H1 (cell line): ENCODE data around the gene TWSG1. TPM values are rescaled to one million over a fixed set of nuclear protein-coding genes. Genes with fewer than 3 reads are reported as not detected.

Experiments used
- CTCF ChIA-PET: fragments of 300-600 bp; sonication (Branson Sonifier 250); formaldehyde crosslinking; loops from one replicate; lab custom pipeline; 2021; ENCODE audit not compliant: partially characterized antibody; lab: Charles Lee
- POLR2A ChIA-PET: fragments of 300-600 bp; sonication (Branson Sonifier 250); formaldehyde crosslinking; loops from one replicate; lab custom pipeline; 2021; ENCODE audit warnings: inconsistent platforms; ENCODE audit not compliant: partially characterized antibody; lab: Charles Lee
- DNase-seq, 2 experiments: peaks; one replicate each; pipeline versions ENCODE4 v3.0.0 to v3.0.0-alpha.2; 2010 to 2022; ENCODE audit warnings: low spot score in 2 of 2, low read depth in 1 of 2, mixed read lengths in 1 of 2
- FAIRE-seq: peaks from 2 replicates; lab custom pipeline; 2011; peaks lifted over from hg19 to GRCh38; lab: Jason Lieb, UNC
- H2AFZ ChIP-seq: 2 replicates; pipeline ENCODE4 v1.8.1; 2012; ENCODE audit warnings: low read length, inconsistent platforms
- H2AK5ac ChIP-seq: 2 replicates; pipeline ENCODE4 v1.6.1; 2013; ENCODE audit warnings: low read depth, low read length
- H2BK120ac ChIP-seq: replicated peaks from 2 replicates; pipeline ENCODE3; 2013; ENCODE audit warnings: low read depth, low read length, inconsistent platforms
- H2BK12ac ChIP-seq: 2 replicates; pipeline ENCODE4 v1.6.1; 2013; ENCODE audit warnings: low read depth, low read length
- H2BK15ac ChIP-seq: 2 replicates; pipeline ENCODE4 v1.6.1; 2013; ENCODE audit warnings: low read length
- H2BK20ac ChIP-seq: 2 replicates; pipeline ENCODE4 v1.6.1; 2013; ENCODE audit warnings: low read length
- H2BK5ac ChIP-seq: 2 replicates; pipeline ENCODE4 v1.6.1; 2013; ENCODE audit warnings: low read depth, low read length
- H3K14ac ChIP-seq: 2 replicates; pipeline ENCODE4 v1.6.1; 2013; ENCODE audit warnings: inconsistent platforms; ENCODE audit not compliant: insufficient read length
- H3K18ac ChIP-seq: 2 replicates; pipeline ENCODE4 v1.6.1; 2013; ENCODE audit warnings: low read length; ENCODE audit errors: extremely low read depth
- H3K23ac ChIP-seq: 2 replicates; pipeline ENCODE4 v1.6.1; 2013; ENCODE audit warnings: inconsistent platforms; ENCODE audit not compliant: insufficient read length
- H3K23me2 ChIP-seq: 2 replicates; pipeline ENCODE4 v1.6.1; 2013; ENCODE audit warnings: low read depth, low read length
- H3K27ac ChIP-seq: 2 replicates; pipeline ENCODE4 v1.6.1; 2011; ENCODE audit warnings: low read depth, low read length, inconsistent platforms
- H3K27me3 ChIP-seq, 4 experiments: replicated peaks in 1 of 4; 1 replicate in 1 of 4; 2 replicates in 3 of 4; pipeline versions ENCODE4 v1.6.1 to v1.8.1; 2011 to 2013; ENCODE audit warnings: low read length in 3 of 4, mild to moderate bottlenecking in 3 of 4, inconsistent platforms in 2 of 4, mixed read lengths in 2 of 4, moderate library complexity in 1 of 4; ENCODE audit not compliant: control insufficient read depth in 3 of 4, insufficient read depth in 3 of 4; ENCODE audit errors: extremely low read depth in 1 of 4
- H3K36me3 ChIP-seq, 4 experiments: 2 replicates each; pipeline versions ENCODE4 v1.6.1 to v1.8.1; 2011 to 2013; ENCODE audit warnings: mild to moderate bottlenecking in 4 of 4, low read length in 3 of 4, moderate library complexity in 2 of 4, control low read depth in 1 of 4, inconsistent platforms in 1 of 4; ENCODE audit not compliant: insufficient read depth in 4 of 4, control insufficient read depth in 2 of 4
- H3K4ac ChIP-seq: replicated peaks from 2 replicates; pipeline ENCODE3; 2013; ENCODE audit warnings: low read length, low read depth, mixed read lengths, inconsistent platforms; ENCODE audit not compliant: insufficient read length
- H3K4me1 ChIP-seq, 4 experiments: replicated peaks in 1 of 4; 1 replicate in 1 of 4; 2 replicates in 3 of 4; pipeline versions ENCODE4 v1.6.1 to v1.8.1; 2011 to 2013; ENCODE audit warnings: low read length in 3 of 4, inconsistent platforms in 2 of 4, mixed read lengths in 1 of 4; ENCODE audit not compliant: insufficient read depth in 4 of 4, control insufficient read depth in 3 of 4
- H3K4me2 ChIP-seq, 2 experiments: 2 replicates each; pipeline versions ENCODE4 v1.6.1 to v1.8.1; 2011 to 2013; ENCODE audit warnings: low read depth in 2 of 2, low read length in 2 of 2, control low read depth in 1 of 2, inconsistent platforms in 1 of 2, mild to moderate bottlenecking in 1 of 2; ENCODE audit not compliant: insufficient read depth in 1 of 2
- H3K4me3 ChIP-seq, 4 experiments: fragments of 200-600, 300-600 bp in 1 of 4; sonication (generic), shearing (Covaris generic), sonication (Bioruptor Twin) in 1 of 4; 2 replicates each; pipeline versions ENCODE4 v1.5.1 to v1.8.1; 2011 to 2016; ENCODE audit warnings: low read length in 4 of 4, low read depth in 3 of 4, control low read depth in 2 of 4, inconsistent platforms in 2 of 4, mild to moderate bottlenecking in 2 of 4, mixed read lengths in 1 of 4, moderate library complexity in 1 of 4; ENCODE audit not compliant: insufficient read depth in 2 of 4; ENCODE audit errors: extremely low read depth in 1 of 4
- H3K56ac ChIP-seq: replicated peaks from 2 replicates; pipeline ENCODE3; 2013; ENCODE audit warnings: low read depth, mild to moderate bottlenecking, mixed read lengths, low read length, inconsistent platforms; ENCODE audit not compliant: insufficient read length
- H3K79me1 ChIP-seq: 2 replicates; pipeline ENCODE4 v1.6.1; 2013; ENCODE audit warnings: low read depth, low read length, control low read depth
- H3K79me2 ChIP-seq, 2 experiments: 2 replicates each; pipeline versions ENCODE4 v1.6.1 to v1.8.1; 2012 to 2013; ENCODE audit warnings: low read length in 2 of 2, mild to moderate bottlenecking in 2 of 2, inconsistent platforms in 1 of 2; ENCODE audit not compliant: insufficient read depth in 2 of 2, control insufficient read depth in 1 of 2
- H3K9ac ChIP-seq, 4 experiments: replicated peaks in 1 of 4; 1 replicate in 1 of 4; 2 replicates in 3 of 4; pipeline versions ENCODE4 v1.6.1 to v1.8.1; 2011 to 2013; ENCODE audit warnings: low read depth in 3 of 4, low read length in 3 of 4, control low read depth in 2 of 4, mild to moderate bottlenecking in 2 of 4, moderate library complexity in 2 of 4, inconsistent platforms in 1 of 4; ENCODE audit errors: extremely low read depth in 1 of 4
- H3K9me3 ChIP-seq, 2 experiments: 2 replicates each; pipeline versions ENCODE4 v1.6.1 to v1.8.1; 2012 to 2013; ENCODE audit warnings: mild to moderate bottlenecking in 2 of 2, moderate library complexity in 2 of 2, control low read depth in 1 of 2, inconsistent platforms in 1 of 2, low read depth in 1 of 2, low read length in 1 of 2, mixed read lengths in 1 of 2; ENCODE audit not compliant: insufficient read depth in 2 of 2
- H4K20me1 ChIP-seq, 2 experiments: replicated peaks in 1 of 2; 2 replicates each; pipeline versions ENCODE3 to v1.8.1; 2011 to 2013; ENCODE audit warnings: inconsistent platforms in 2 of 2, low read length in 2 of 2, mild to moderate bottlenecking in 1 of 2; ENCODE audit not compliant: insufficient read depth in 2 of 2, control insufficient read depth in 1 of 2
- H4K5ac ChIP-seq: 2 replicates; pipeline ENCODE4 v1.6.1; 2013; ENCODE audit warnings: low read length, low read depth, mixed read lengths, inconsistent platforms; ENCODE audit not compliant: insufficient read length
- H4K8ac ChIP-seq: 2 replicates; pipeline ENCODE4 v1.8.0; 2013; ENCODE audit warnings: mild to moderate bottlenecking, moderate library complexity, low read length, inconsistent platforms; ENCODE audit not compliant: insufficient read depth; ENCODE audit errors: extremely low read depth
- H4K91ac ChIP-seq: replicated peaks from 2 replicates; pipeline ENCODE3; 2013; ENCODE audit warnings: low read length, mixed read lengths, inconsistent platforms; ENCODE audit not compliant: insufficient read length
- ASH2L ChIP-seq: fragments of 200-600, 300-600 bp; sonication (generic); IDR thresholded peaks from one replicate; pipeline ENCODE4 v1.7.1; 2017; ENCODE audit warnings: low read length
- JUN ChIP-seq: IDR thresholded peaks from 2 replicates; pipeline ENCODE4 v1.6.1; 2011; ENCODE audit warnings: low read depth, mild to moderate bottlenecking, improper control_type of control experiment, low read length
- NRF1 ChIP-seq: IDR thresholded peaks from 2 replicates; pipeline ENCODE4 v1.6.1; 2011; ENCODE audit warnings: mild to moderate bottlenecking, low read depth, low read length, improper control_type of control experiment
- TCF12 ChIP-seq: IDR thresholded peaks from 2 replicates; pipeline ENCODE4 v1.6.1; 2011; ENCODE audit warnings: low read depth, mild to moderate bottlenecking, low read length
- WGBS, 2 experiments: shearing (Covaris generic) in 1 of 2; methylation state at CpG; one replicate each; pipeline versions ENCODE4 v1.1.6 to v1.1.7; 2013 to 2015; ENCODE audit warnings: low lambda C conversion rate in 2 of 2, mixed read lengths in 2 of 2, inconsistent platforms in 1 of 2, low coverage in 1 of 2, missing lambda C conversion rate in 1 of 2; ENCODE audit not compliant: insufficient replicate concordance in 2 of 2, insufficient coverage in 1 of 2, insufficient read length in 1 of 2; ENCODE audit errors: extremely low coverage in 1 of 2, missing lambda C conversion rate in 1 of 2; 5-methylcytosine and 5-hydroxymethylcytosine counted together
- polyA plus RNA-seq, 7 experiments: library from polyadenylated mRNA; depleted of rRNA in 3 of 7; stranded (reverse) in 5 of 7; unstranded in 2 of 7; fragments of >200 nt in 5 of 7; fragments of 200-250 nt in 2 of 7; gene quantifications; 1 replicate in 5 of 7; 2 replicates in 1 of 7; 4 replicates in 1 of 7; pipeline versions ENCODE4 v1.2.1 to v1.2.3, GENCODE V29; 2011 to 2013; ENCODE audit warnings: missing spikeins in 2 of 7, mixed read lengths in 2 of 7
- total RNA-seq: library from RNA; stranded (reverse); fragmentation: NEBNext Ultra II Directional; extraction: Animal tissue kit (Norgen Biotek cat#: 25700); gene quantifications from 2 replicates; pipeline ENCODE4 v1.2.1, GENCODE V29; 2021

Gene TWSG1
- total and polyA plus RNA-seq, 2 of the 8 experiments (the other 6 are each of a cell fraction or from before 2014, with no cell fraction given), result 11.8 to 19.8 TPM

DNA sequence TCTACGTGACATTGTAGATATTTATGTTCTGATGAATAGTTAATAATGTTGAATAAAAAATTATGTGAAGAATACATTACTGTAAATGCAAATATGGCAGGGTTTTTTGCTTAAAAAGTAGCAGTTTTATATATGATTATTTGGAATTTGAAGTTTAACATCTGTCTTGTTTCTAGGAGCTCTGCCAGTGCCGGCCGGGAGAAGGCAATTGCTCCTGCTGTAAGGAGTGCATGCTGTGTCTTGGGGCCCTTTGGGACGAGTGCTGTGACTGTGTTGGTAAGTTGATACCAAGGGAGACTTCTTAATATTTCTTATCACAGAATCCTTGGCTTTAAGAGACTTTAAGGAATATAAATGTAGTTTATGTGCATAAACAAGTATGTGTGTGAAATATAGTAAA lies 25.2 kb downstream of the TWSG1 start:
- Histone ChIP-seq H3K79me2 (no peaks in the 10 kb centered on the region), H2AFZ (no peak overlapping the region), H3K4me3 (no peak overlapping the region), H4K5ac (no peak overlapping the region), H3K14ac (no peak overlapping the region), H2AK5ac (no peak overlapping the region), H3K56ac (no peak overlapping the region), H3K9ac (no peak overlapping the region), H2BK5ac (no peak overlapping the region), H3K9me3 (no peaks in the 10 kb centered on the region), H3K27me3 (no peaks in the 10 kb centered on the region), H3K4me1 (no peaks in the 10 kb centered on the region), H3K23me2 (no peaks in the 10 kb centered on the region), H3K18ac (no peak overlapping the region), H4K8ac (no peak overlapping the region), H4K20me1 (no peaks in the 10 kb centered on the region), H2BK20ac (no peak overlapping the region), H3K79me1 (no peaks in the 10 kb centered on the region), H3K4me2 (no peak overlapping the region), H2BK120ac (no peak overlapping the region), H3K27ac (no peak overlapping the region), H3K4ac (no peak overlapping the region), H3K23ac (no peak overlapping the region), H2BK12ac (no peak overlapping the region), H3K36me3 (no peaks in the 10 kb centered on the region), H4K91ac (no peak overlapping the region), H2BK15ac (no peak overlapping the region)
- DNase-seq (no peak), FAIRE-seq (no peak)
- TF ChIP-seq JUN, result no peak
- TF ChIP-seq TCF12, result no peak
- TF ChIP-seq ASH2L, result no peak
- no peak for TF ChIP-seq NRF1
- POLR2A ChIA-PET, result no interaction called here
- 87% methylated on average over 4 of the region's 4 CpGs; no CpG with 5 or more reads in 1 of the 2 experiments for WGBS, 2 experiments
- CTCF ChIA-PET, result interaction anchor here (0.9 kb wide), 1 partner anchor 9 kb away, joined by 4 read pairs; no protein-coding TSS in a partner anchor
